ENCODE measurements around the gene PML. TPM values are rescaled to one million over a fixed set of nuclear protein-coding genes. Genes with fewer than 3 reads are reported as not detected.

The PML gene
- total RNA-seq, 1 experiment from 2014 or later = 47.7 TPM

DNA sequence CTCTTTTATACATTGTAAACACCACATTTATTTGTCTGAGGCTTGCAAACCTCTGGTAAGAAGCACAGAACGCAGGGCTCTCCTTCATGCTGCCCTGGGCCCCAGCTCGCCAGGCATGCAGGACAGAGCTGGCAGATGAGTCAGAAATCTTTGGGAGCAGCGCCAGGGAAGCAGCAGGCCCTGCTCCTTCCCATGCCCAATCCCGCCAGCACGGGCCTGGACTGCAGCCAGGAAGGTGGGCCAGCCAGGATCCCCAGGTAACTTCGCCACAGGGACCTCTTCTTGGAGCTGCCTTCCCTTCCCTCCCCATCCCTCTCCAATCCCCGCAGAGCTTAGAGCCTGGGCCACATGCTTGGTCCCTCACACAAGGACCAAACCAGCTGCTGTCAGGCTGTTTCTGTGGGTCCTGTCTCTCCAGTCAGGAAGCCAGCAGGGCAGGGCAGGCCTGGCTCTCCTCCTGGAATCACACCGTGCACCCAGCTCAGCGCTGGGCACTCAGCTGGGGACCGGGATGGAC lies 11.2 kb upstream of the PML start:
- ChIA-PET POLR2A (no interaction called here), CTCF (interaction anchor here (0.9 to 3.4 kb wide), 6 partner anchors 9 to 65 kb away, joined by 3 to 19 read pairs (median 6); partner anchors contain the start of gene STOML1)
- DNase-seq (ENCODE audit: low spot score) = no peak
- no peak overlapping the region for H3K4me3 Mint-ChIP-seq
- no peaks in the 10 kb centered on the region for H3K36me3 Mint-ChIP-seq
- H3K9me3 Mint-ChIP-seq = no peaks in the 10 kb centered on the region
- ATAC-seq = no peak
- TF ChIP-seq ZNF396 (CRISPR knock-in tag; IDR thresholded peaks at IDR 0.05; ENCODE audit: borderline replicate concordance) (no peak), ZNF232 (CRISPR knock-in tag; IDR thresholded peaks at IDR 0.05) (no peak), NR2C2 (CRISPR knock-in tag; IDR thresholded peaks at IDR 0.05) (no peak), ZBTB21 (CRISPR knock-in tag; IDR thresholded peaks at IDR 0.05; ENCODE audit: borderline replicate concordance) (no peak), NR1H2 (CRISPR knock-in tag; IDR thresholded peaks at IDR 0.05) (no peak), TEAD1 (CRISPR knock-in tag; IDR thresholded peaks at IDR 0.05) (no peak), ZNF219 (CRISPR knock-in tag; IDR thresholded peaks at IDR 0.05; ENCODE audit: borderline replicate concordance) (no peak), IRF2 (CRISPR knock-in tag; IDR thresholded peaks at IDR 0.05; ENCODE audit: borderline replicate concordance, low read depth) (no peak), NFE2L1 (CRISPR knock-in tag; IDR thresholded peaks at IDR 0.05) (no peak)
- TF ChIP-seq, protein P1, sequence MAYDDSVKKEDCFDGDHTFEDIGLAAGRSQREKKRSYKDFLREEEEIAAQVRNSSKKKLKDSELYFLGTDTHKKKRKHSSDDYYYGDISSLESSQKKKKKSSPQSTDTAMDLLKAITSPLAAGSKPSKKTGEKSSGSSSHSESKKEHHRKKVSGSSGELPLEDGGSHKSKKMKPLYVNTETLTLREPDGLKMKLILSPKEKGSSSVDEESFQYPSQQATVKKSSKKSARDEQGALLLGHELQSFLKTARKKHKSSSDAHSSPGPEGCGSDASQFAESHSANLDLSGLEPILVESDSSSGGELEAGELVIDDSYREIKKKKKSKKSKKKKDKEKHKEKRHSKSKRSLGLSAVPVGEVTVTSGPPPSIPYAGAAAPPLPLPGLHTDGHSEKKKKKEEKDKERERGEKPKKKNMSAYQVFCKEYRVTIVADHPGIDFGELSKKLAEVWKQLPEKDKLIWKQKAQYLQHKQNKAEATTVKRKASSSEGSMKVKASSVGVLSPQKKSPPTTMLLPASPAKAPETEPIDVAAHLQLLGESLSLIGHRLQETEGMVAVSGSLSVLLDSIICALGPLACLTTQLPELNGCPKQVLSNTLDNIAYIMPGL (CRISPR knock-in tag; IDR thresholded peaks at IDR 0.05) = no peak
- TF ChIP-seq, protein P2, sequence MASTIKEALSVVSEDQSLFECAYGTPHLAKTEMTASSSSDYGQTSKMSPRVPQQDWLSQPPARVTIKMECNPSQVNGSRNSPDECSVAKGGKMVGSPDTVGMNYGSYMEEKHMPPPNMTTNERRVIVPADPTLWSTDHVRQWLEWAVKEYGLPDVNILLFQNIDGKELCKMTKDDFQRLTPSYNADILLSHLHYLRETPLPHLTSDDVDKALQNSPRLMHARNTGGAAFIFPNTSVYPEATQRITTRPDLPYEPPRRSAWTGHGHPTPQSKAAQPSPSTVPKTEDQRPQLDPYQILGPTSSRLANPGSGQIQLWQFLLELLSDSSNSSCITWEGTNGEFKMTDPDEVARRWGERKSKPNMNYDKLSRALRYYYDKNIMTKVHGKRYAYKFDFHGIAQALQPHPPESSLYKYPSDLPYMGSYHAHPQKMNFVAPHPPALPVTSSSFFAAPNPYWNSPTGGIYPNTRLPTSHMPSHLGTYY (CRISPR knock-in tag; IDR thresholded peaks at IDR 0.05) = no peak
- TF ChIP-seq, protein P3, sequence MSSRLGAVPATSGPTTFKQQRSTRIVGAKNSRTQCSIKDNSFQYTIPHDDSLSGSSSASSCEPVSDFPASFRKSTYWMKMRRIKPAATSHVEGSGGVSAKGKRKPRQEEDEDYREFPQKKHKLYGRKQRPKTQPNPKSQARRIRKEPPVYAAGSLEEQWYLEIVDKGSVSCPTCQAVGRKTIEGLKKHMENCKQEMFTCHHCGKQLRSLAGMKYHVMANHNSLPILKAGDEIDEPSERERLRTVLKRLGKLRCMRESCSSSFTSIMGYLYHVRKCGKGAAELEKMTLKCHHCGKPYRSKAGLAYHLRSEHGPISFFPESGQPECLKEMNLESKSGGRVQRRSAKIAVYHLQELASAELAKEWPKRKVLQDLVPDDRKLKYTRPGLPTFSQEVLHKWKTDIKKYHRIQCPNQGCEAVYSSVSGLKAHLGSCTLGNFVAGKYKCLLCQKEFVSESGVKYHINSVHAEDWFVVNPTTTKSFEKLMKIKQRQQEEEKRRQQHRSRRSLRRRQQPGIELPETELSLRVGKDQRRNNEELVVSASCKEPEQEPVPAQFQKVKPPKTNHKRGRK (CRISPR knock-in tag; IDR thresholded peaks at IDR 0.05; ENCODE audit: borderline replicate concordance) = no peak
- TF ChIP-seq, protein P4, sequence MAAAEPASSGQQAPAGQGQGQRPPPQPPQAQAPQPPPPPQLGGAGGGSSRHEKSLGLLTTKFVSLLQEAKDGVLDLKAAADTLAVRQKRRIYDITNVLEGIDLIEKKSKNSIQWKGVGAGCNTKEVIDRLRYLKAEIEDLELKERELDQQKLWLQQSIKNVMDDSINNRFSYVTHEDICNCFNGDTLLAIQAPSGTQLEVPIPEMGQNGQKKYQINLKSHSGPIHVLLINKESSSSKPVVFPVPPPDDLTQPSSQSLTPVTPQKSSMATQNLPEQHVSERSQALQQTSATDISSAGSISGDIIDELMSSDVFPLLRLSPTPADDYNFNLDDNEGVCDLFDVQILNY (CRISPR knock-in tag; IDR thresholded peaks at IDR 0.05) = no peak
- TF ChIP-seq, protein P5, sequence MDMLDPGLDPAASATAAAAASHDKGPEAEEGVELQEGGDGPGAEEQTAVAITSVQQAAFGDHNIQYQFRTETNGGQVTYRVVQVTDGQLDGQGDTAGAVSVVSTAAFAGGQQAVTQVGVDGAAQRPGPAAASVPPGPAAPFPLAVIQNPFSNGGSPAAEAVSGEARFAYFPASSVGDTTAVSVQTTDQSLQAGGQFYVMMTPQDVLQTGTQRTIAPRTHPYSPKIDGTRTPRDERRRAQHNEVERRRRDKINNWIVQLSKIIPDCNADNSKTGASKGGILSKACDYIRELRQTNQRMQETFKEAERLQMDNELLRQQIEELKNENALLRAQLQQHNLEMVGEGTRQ (CRISPR knock-in tag; IDR thresholded peaks at IDR 0.05) = no peak
- TF ChIP-seq, protein P6, sequence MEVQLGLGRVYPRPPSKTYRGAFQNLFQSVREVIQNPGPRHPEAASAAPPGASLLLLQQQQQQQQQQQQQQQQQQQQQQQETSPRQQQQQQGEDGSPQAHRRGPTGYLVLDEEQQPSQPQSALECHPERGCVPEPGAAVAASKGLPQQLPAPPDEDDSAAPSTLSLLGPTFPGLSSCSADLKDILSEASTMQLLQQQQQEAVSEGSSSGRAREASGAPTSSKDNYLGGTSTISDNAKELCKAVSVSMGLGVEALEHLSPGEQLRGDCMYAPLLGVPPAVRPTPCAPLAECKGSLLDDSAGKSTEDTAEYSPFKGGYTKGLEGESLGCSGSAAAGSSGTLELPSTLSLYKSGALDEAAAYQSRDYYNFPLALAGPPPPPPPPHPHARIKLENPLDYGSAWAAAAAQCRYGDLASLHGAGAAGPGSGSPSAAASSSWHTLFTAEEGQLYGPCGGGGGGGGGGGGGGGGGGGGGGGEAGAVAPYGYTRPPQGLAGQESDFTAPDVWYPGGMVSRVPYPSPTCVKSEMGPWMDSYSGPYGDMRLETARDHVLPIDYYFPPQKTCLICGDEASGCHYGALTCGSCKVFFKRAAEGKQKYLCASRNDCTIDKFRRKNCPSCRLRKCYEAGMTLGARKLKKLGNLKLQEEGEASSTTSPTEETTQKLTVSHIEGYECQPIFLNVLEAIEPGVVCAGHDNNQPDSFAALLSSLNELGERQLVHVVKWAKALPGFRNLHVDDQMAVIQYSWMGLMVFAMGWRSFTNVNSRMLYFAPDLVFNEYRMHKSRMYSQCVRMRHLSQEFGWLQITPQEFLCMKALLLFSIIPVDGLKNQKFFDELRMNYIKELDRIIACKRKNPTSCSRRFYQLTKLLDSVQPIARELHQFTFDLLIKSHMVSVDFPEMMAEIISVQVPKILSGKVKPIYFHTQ (CRISPR knock-in tag; IDR thresholded peaks at IDR 0.05) = no peak
- H3K4me1 Mint-ChIP-seq = no peaks in the 10 kb centered on the region
- H3K27me3 Mint-ChIP-seq (ENCODE audit: low read depth) = peaks cover 8% of the 10 kb centered on the region
- no peak overlapping the region for H3K27ac Mint-ChIP-seq

DNA sequence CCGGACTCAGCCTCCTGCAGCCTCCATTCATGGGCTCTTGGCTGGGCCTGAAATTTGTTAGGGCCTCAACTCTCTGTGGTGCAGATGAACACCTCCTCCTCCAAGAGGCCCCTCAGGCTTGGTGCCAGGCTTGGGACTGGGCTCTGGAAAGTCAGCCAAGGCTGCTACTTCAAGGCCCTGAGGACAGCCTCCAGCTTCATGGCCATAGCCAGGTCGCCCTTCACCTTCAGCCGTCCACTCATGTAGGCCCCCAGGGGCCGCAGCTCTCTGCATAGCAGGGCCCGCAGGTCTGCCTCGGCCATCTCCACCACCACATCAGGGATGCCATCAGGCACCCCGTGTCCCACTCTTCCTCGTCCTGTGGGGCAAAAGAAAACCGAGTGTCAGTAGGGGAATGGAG lies 10.7 kb upstream of the PML start:
- CTCF ChIA-PET = interaction anchor here (0.9 to 3.4 kb wide), 5 partner anchors 9 to 64 kb away, joined by 3 to 19 read pairs (median 7); partner anchors contain the start of gene STOML1
- no peaks in the 10 kb centered on the region for H3K36me3 Mint-ChIP-seq
- no peak for DNase-seq (ENCODE audit: low spot score)
- H3K4me1 Mint-ChIP-seq = no peaks in the 10 kb centered on the region
- POLR2A ChIA-PET = no interaction called here
- H3K27ac Mint-ChIP-seq = no peak overlapping the region
- no peak overlapping the region for H3K4me3 Mint-ChIP-seq
- no peak for ATAC-seq
- no peaks in the 10 kb centered on the region for H3K9me3 Mint-ChIP-seq
- peaks cover 5% of the 10 kb centered on the region for H3K27me3 Mint-ChIP-seq (ENCODE audit: low read depth)
- TF ChIP-seq TP53 (CRISPR knock-in tag; IDR thresholded peaks at IDR 0.05) (no peak), SOX15 (CRISPR knock-in tag; IDR thresholded peaks at IDR 0.05) (no peak), ZNF423 (CRISPR knock-in tag; IDR thresholded peaks at IDR 0.05) (no peak), PRRX2 (CRISPR knock-in tag; IDR thresholded peaks at IDR 0.05) (no peak), FOXP1 (CRISPR knock-in tag; IDR thresholded peaks at IDR 0.05; ENCODE audit: borderline replicate concordance) (no peak)
- TF ChIP-seq, protein P7, sequence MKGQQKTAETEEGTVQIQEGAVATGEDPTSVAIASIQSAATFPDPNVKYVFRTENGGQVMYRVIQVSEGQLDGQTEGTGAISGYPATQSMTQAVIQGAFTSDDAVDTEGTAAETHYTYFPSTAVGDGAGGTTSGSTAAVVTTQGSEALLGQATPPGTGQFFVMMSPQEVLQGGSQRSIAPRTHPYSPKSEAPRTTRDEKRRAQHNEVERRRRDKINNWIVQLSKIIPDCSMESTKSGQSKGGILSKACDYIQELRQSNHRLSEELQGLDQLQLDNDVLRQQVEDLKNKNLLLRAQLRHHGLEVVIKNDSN (CRISPR knock-in tag; IDR thresholded peaks at IDR 0.05) = no peak
- TF ChIP-seq, protein P8, sequence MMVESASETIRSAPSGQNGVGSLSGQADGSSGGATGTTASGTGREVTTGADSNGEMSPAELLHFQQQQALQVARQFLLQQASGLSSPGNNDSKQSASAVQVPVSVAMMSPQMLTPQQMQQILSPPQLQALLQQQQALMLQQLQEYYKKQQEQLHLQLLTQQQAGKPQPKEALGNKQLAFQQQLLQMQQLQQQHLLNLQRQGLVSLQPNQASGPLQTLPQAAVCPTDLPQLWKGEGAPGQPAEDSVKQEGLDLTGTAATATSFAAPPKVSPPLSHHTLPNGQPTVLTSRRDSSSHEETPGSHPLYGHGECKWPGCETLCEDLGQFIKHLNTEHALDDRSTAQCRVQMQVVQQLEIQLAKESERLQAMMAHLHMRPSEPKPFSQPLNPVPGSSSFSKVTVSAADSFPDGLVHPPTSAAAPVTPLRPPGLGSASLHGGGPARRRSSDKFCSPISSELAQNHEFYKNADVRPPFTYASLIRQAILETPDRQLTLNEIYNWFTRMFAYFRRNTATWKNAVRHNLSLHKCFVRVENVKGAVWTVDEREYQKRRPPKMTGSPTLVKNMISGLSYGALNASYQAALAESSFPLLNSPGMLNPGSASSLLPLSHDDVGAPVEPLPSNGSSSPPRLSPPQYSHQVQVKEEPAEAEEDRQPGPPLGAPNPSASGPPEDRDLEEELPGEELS (CRISPR knock-in tag; IDR thresholded peaks at IDR 0.05) = no peak
